HEK293 (cell line): Measurements from ENCODE around the gene FASTKD3.

Experiments used
- PATZ1 ChIP-seq: fragments of 450-650 bp; formaldehyde crosslinking; IDR thresholded peaks from 2 replicates; pipeline ENCODE4 v1.5.1; 2016; ENCODE audit warnings: missing biosample characterization, missing genetic modification characterization
- ZNF146 ChIP-seq: fragments of 450-650 bp; formaldehyde crosslinking; IDR thresholded peaks from 2 replicates; pipeline ENCODE4 v1.5.1; 2016; ENCODE audit warnings: missing biosample characterization, missing genetic modification characterization
- ZNF335 ChIP-seq: fragments of 450-650 bp; formaldehyde crosslinking; conservative IDR thresholded peaks from 2 replicates; pipeline ENCODE4 v1.5.1; 2016; ENCODE audit warnings: missing biosample characterization, missing genetic modification characterization
- ZNF549 ChIP-seq: fragments of 450-650 bp; IDR thresholded peaks from 2 replicates; pipeline ENCODE4 v1.5.1; 2018; ENCODE audit warnings: missing biosample characterization, missing genetic modification characterization, mild to moderate bottlenecking, inconsistent platforms, moderate library complexity
- ZNF791 ChIP-seq: fragments of 450-650 bp; formaldehyde crosslinking; IDR thresholded peaks from 2 replicates; pipeline ENCODE4 v1.5.1; 2016; ENCODE audit warnings: missing biosample characterization, missing genetic modification characterization

GRCh38 chr5:7852988-7853387 is 15.8 kb downstream of the FASTKD3 start:
- no peak for TF ChIP-seq PATZ1 (tag by site-specific recombination)
- no peak for TF ChIP-seq ZNF791
- no peak for TF ChIP-seq ZNF335 (tag by site-specific recombination)
- TF ChIP-seq ZNF146 (tag by site-specific recombination): no peak
- TF ChIP-seq ZNF549 (tag by site-specific recombination): no peak
